Measurements from ENCODE around the gene TPM4. TPM values are rescaled to one million over a fixed set of nuclear protein-coding genes. Genes with fewer than 3 reads are reported as not detected.
"Not testable (repeated sequence)": the region's sequence is repeated elsewhere in the genome, so short reads cannot be mapped to it uniquely, and the experiment has no call there.

Gene TPM4
- total RNA-seq, 2 donors from 2014 or later: 427 to 456 TPM

DNA sequence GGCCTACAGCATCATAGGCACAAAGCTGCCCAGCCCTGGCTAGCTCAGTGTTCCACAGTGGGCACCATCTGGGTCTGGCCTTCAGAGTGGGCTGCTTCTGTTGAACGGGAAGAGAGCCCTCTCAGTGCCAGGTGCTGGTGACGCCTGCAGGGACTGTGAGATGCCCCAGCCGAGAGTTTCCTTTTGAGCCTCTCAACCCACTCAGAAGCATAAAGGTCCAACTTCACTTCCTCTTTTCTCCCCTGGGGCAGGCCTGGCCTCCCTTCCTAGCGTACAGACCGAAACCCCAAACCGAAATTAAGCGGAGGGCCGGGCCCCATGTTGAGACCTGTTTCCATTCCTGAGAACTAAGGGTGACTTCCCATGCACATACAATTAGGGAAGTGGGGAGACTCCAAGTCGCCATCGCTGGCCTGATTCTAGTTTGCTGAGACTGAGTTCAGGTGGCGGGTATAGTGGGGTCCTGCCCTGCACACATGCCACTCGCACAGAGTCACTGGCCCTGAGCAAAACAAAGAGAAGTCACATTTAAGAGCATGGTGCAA, 42.3 kb downstream of the TPM4 start:
- Mint-ChIP-seq H3K27me3 (ENCODE audit: low read depth) (no peaks in the 10 kb centered on the region), H3K4me3 (peak overlapping the region; percentile 63 to 88), H3K4me1 (ENCODE audit: low read depth) (peaks cover 71% of the 10 kb centered on the region), H3K36me3 (ENCODE audit: insufficient read depth in 2 of 2) (peaks cover 8 to 26% of the 10 kb centered on the region in 2 donors), H3K27ac (peak overlapping the region; percentile 96), H3K9me3 (no peaks in the 10 kb centered on the region)
- peak; percentile 65 to 68 for DNase-seq
- peak; percentile 81 to 82 for ATAC-seq (replicated peaks in 1 of 2)

DNA sequence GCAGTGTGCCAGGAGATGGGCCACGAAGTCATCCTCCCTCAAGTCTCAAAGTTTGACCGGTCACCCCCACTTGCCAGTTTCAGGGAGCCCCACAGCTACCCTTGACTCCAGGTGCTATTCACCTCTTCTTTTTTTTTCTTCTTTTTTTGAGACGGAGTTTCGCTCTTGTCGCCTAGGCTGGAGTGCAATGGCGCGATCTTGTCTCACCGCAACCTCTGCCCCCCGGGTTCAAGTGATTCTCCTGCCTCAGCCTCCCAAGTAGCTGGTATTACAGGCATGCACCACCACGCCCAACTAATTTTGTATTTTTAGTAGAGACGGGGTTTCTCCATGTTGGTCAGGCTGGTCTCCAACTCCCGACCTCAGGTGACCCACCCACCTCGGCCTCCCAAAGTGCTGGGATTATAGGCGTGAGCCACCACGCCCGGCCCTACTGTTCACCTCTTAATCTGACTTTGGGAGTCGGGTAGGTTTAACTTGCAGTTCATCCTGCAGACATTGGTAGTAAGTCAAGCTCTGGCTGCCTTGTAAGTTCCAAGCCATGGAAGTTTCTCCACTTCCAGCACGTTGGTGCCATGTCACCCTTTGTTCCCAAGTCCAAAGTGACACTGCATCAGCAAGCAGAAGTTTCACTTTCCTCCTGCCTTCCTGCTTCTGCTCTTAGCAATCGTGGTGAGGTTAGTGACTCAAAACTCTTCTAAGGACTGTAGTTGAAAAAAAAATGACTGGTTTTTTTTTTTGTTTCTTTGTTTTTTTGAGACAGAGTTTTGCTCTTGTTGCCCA, 43.0 kb downstream of the TPM4 start:
- ATAC-seq (replicated peaks in 1 of 2) (peak; percentile 73 to 80), DNase-seq (peak; percentile 65 to 67)
- peak overlapping the region; percentile 63 to 88 for H3K4me3 Mint-ChIP-seq
- H3K36me3 Mint-ChIP-seq (ENCODE audit: insufficient read depth in 2 of 2): peaks cover 10 to 28% of the 10 kb centered on the region in 2 donors
- H3K27ac Mint-ChIP-seq: peak overlapping the region; percentile 96
- peaks cover 65% of the 10 kb centered on the region for H3K4me1 Mint-ChIP-seq (ENCODE audit: low read depth)
- H3K27me3 Mint-ChIP-seq (ENCODE audit: low read depth); H3K9me3 Mint-ChIP-seq: not testable (repeated sequence)

DNA sequence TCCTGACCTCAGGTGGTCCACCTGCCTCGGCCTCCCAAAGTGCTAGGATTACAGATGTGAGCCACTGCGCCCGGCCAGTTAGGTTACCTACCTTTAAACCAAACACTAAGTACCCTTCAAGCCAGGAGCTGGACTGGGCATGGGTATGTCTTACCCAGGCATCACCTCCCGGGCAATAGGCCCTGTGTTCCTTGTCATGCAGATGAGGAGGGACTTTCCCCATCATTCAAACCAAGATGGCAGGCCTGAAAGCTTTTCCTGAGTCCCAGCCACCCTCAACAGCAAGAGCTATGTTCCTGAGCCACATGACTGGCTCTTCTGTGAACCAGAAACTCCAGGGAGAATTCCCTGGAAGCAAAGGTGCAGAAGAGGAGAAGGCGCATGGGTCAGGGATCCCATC, 44.8 kb downstream of the TPM4 start:
- Mint-ChIP-seq H3K9me3 (no peaks in the 10 kb centered on the region), H3K27ac (no peak overlapping the region), H3K36me3 (ENCODE audit: insufficient read depth in 2 of 2) (peaks cover 10 to 29% of the 10 kb centered on the region in 2 donors), H3K4me3 (no peak overlapping the region), H3K27me3 (ENCODE audit: low read depth) (no peaks in the 10 kb centered on the region), H3K4me1 (ENCODE audit: low read depth) (peaks cover 48% of the 10 kb centered on the region)
- ATAC-seq (replicated peaks in 1 of 2) (no peak), DNase-seq (no peak)

DNA sequence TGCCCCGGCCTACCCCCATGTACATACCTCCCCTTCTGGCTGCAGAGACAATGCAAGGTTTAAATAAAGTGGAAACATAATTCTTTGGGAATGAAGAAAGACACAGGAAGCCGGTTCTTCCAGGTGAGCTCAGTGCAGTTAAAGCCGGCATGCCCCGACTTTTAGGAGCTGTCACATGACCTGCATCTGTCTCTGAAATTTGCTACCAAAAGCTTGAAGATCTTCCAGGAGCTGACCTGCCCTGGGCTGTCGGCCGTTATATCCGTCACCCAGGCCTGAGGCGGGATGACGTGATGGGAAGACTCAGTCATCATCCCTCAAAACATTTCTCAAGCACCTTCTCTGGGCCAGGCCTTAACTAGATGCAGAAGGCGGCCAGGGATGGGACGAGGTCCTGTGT, 45.7 kb downstream of the TPM4 start:
- Mint-ChIP-seq H3K27me3 (ENCODE audit: low read depth) (no peaks in the 10 kb centered on the region), H3K36me3 (ENCODE audit: insufficient read depth in 2 of 2) (peaks cover 10 to 29% of the 10 kb centered on the region in 2 donors), H3K4me3 (no peak overlapping the region), H3K27ac (no peak overlapping the region), H3K9me3 (no peaks in the 10 kb centered on the region), H3K4me1 (ENCODE audit: low read depth) (peaks cover 39% of the 10 kb centered on the region)
- ATAC-seq (replicated peaks in 1 of 2) (no peak), DNase-seq (no peak)

DNA sequence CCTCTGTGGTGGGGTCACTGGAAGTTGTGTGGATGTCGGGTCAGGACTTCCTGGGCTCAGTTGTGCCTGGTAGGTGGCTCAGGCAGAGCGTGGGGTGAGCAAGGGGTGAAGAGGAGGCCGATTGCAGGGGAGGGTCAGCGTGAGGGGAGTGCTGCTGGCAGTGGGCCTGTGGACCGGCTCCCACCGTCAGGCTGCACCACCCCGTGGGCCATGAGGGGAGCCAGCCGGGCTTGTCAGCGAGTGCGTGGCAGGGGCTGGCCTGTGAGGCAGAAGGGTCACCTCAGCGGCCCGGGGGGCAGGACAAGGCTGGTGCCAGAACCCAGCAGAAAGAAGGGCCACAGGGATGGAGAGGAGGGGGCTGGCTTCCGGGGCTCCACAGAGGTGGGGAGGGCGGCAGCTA, 48.7 kb downstream of the TPM4 start:
- Mint-ChIP-seq H3K4me3 (no peak overlapping the region), H3K9me3 (no peaks in the 10 kb centered on the region), H3K36me3 (ENCODE audit: insufficient read depth in 2 of 2) (peaks cover 7 to 21% of the 10 kb centered on the region in 2 donors), H3K4me1 (ENCODE audit: low read depth) (peaks cover 10% of the 10 kb centered on the region), H3K27ac (no peak overlapping the region), H3K27me3 (ENCODE audit: low read depth) (no peaks in the 10 kb centered on the region)
- no peak for ATAC-seq (replicated peaks in 1 of 2)
- DNase-seq: no peak

DNA sequence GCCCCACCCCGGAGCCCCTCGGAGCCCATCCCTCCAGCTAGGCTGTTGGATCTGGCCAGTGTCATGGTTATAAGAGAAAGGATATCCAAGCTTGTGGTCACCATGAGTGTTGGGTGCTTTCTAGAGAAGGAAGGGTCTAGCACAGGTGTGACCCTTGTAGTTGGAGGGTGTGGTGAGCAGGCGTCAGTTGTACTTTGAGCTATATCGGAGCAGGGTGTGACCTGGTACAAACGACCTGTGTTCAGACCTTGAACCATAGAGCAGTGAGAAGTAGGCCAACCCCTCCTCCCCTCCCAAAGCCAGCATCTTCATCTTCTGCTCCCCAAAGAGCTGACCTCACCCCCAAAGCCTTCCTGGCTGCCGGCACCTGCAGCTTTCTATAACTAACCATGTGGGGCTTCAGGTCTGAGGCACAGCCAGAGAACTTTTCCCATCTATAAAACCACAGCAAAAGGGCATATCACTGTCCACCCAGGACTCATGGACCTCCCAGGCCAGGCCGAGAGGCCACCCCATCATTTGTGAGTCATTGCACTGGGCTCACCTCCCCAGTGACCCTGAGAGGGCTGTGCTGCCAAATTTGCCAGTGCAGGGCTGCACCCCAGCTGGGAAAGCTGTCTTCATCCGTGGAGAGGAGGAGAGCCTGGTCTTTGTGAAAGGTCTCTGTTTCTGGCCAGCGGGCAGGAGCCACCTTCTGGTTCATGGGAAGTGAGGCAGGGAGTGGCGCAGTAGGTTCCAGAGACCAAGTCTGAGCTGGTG, 49.6 kb downstream of the TPM4 start:
- no peaks in the 10 kb centered on the region for H3K4me1 Mint-ChIP-seq (ENCODE audit: low read depth)
- no peaks in the 10 kb centered on the region for H3K27me3 Mint-ChIP-seq (ENCODE audit: low read depth)
- H3K27ac Mint-ChIP-seq: peak overlapping the region; percentile 46

GRCh38 chr19:16127080-16127479, 50.8 kb downstream of the TPM4 start:
- no peak overlapping the region for H3K4me3 Mint-ChIP-seq
- H3K27me3 Mint-ChIP-seq (ENCODE audit: low read depth): no peaks in the 10 kb centered on the region
- no peaks in the 10 kb centered on the region for H3K4me1 Mint-ChIP-seq (ENCODE audit: low read depth)
- DNase-seq (no peak), ATAC-seq (replicated peaks in 1 of 2) (no peak)
- peaks cover 20 to 34% of the 10 kb centered on the region in 2 donors for H3K36me3 Mint-ChIP-seq (ENCODE audit: insufficient read depth in 2 of 2)
- H3K27ac Mint-ChIP-seq: no peak overlapping the region
- H3K9me3 Mint-ChIP-seq: peaks cover 8 to 9% of the 10 kb centered on the region in 2 donors

More for the DNA sequence above, 49.6 kb downstream of the TPM4 start:
- Mint-ChIP-seq H3K4me3 (no peak overlapping the region), H3K9me3 (no peaks in the 10 kb centered on the region), H3K36me3 (ENCODE audit: insufficient read depth in 2 of 2) (peaks cover 10 to 28% of the 10 kb centered on the region in 2 donors)
- ATAC-seq (replicated peaks in 1 of 2) (no peak), DNase-seq (no peak)

DNA sequence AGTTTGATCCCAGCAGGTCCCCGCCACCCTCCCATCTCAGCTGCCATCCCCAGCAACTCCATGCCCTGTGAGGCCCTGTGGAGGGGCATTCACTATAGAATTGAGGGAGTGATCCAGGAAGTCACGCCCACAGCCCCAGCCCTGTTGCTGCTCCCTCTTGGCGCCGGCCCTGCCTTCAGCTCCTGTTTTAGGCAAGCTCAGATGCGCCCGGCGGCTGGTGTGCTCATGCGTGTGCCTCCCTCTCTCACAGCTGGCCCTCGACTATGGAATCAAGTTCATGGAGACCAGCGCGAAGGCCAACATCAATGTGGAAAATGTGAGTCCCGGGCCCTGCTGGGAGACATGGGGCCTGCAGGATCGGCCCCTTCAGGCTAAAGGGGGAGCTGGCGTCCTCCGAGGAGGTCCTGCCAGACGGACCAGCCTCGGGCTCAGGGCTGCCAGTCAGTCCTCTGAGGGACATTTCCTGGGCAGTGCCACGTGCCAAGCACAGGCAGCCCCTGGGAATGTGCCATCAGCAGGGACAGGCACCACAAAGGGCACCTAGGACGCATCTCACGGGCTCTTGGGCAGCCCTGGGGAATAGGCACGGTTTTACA, 51.6 kb downstream of the TPM4 start:
- Mint-ChIP-seq H3K4me3 (no peak overlapping the region), H3K27me3 (ENCODE audit: low read depth) (no peaks in the 10 kb centered on the region), H3K27ac (no peak overlapping the region), H3K4me1 (ENCODE audit: low read depth) (no peaks in the 10 kb centered on the region), H3K9me3 (peaks cover 8 to 9% of the 10 kb centered on the region in 2 donors), H3K36me3 (ENCODE audit: insufficient read depth in 2 of 2) (peaks cover 21 to 40% of the 10 kb centered on the region in 2 donors)
- DNase-seq: no peak
- ATAC-seq (replicated peaks in 1 of 2): no peak

DNA sequence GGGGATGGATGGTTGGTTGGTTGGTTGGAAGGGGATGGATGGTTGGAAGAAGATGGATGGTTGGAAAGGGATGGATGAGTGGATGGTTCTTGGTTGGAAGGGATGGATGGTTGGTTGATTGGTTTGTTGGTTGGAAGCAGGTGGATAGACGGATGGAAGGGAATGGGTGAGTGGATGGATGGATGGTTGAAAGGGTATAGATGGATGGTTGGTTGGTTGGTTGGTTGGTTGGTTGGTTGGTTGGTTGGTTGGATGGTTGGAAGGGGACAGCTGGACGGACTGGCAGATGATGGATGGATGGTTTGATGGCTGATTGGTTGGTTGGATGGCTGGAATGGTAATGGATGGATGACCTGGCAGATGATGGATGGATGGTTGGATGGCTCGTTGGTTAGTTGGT, 55.4 kb downstream of the TPM4 start:
- H3K36me3 Mint-ChIP-seq (ENCODE audit: insufficient read depth in 2 of 2): peaks cover 24 to 46% of the 10 kb centered on the region in 2 donors
- ATAC-seq (replicated peaks in 1 of 2): no peak
- H3K9me3 Mint-ChIP-seq: peaks cover 8 to 9% of the 10 kb centered on the region in 2 donors
- no peak overlapping the region for H3K27ac Mint-ChIP-seq
- H3K4me3 Mint-ChIP-seq: no peak overlapping the region
- no peaks in the 10 kb centered on the region for H3K27me3 Mint-ChIP-seq (ENCODE audit: low read depth)
- no peaks in the 10 kb centered on the region for H3K4me1 Mint-ChIP-seq (ENCODE audit: low read depth)
- no peak for DNase-seq

DNA sequence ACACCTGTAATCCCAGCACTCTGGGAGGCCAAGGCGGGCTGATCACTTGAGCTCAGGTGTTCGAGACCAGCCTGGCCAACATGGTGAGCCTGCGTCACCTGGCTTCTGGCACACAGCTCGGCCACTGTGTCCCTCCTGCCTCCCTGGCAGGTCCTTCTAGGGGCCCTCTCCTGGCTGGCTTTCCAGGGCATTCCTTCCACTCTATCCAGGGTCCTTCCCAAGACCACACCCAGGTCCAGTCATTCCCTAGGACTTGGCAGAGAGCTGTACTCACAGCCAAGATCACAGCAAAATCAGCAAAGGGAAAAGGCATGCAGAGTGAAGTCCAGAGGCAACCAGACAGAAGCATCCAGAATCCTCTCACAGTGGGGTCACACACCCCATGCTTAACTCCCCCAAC, 57.5 kb downstream of the TPM4 start:
- Mint-ChIP-seq H3K36me3 (ENCODE audit: insufficient read depth in 2 of 2) (peaks cover 22 to 41% of the 10 kb centered on the region in 2 donors), H3K4me3 (no peak overlapping the region), H3K27me3 (ENCODE audit: low read depth) (no peaks in the 10 kb centered on the region), H3K27ac (no peak overlapping the region), H3K4me1 (ENCODE audit: low read depth) (no peaks in the 10 kb centered on the region), H3K9me3 (peaks cover 8 to 9% of the 10 kb centered on the region in 2 donors)
- ATAC-seq (replicated peaks in 1 of 2) (no peak), DNase-seq (no peak)

DNA sequence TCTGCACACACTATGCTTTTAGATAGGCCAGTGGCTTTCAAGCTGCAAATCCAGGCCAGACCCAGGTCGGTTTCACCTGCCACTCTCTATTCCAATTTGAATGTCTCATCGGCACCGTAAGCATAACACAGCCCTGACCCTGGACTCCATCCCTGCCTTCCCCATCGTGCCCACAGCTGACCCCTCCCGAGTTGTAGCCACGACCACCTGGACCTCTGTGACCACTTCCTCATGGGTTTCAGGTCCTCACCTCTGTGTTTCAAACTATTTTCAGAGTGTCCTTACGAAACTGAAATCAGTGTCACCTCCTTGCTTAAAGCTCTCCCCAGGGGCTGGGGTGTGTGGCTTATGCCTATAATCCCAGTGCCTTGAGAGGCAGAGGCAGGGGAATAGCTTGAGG, 58.2 kb downstream of the TPM4 start:
- no peaks in the 10 kb centered on the region for H3K27me3 Mint-ChIP-seq (ENCODE audit: low read depth)
- peaks cover 8 to 9% of the 10 kb centered on the region in 2 donors for H3K9me3 Mint-ChIP-seq
- no peaks in the 10 kb centered on the region for H3K4me1 Mint-ChIP-seq (ENCODE audit: low read depth)
- H3K36me3 Mint-ChIP-seq (ENCODE audit: insufficient read depth in 2 of 2): peaks cover 20 to 37% of the 10 kb centered on the region in 2 donors
- ATAC-seq (replicated peaks in 1 of 2): no peak
- H3K4me3 Mint-ChIP-seq: no peak overlapping the region
- DNase-seq: no peak
- H3K27ac Mint-ChIP-seq: no peak overlapping the region

DNA sequence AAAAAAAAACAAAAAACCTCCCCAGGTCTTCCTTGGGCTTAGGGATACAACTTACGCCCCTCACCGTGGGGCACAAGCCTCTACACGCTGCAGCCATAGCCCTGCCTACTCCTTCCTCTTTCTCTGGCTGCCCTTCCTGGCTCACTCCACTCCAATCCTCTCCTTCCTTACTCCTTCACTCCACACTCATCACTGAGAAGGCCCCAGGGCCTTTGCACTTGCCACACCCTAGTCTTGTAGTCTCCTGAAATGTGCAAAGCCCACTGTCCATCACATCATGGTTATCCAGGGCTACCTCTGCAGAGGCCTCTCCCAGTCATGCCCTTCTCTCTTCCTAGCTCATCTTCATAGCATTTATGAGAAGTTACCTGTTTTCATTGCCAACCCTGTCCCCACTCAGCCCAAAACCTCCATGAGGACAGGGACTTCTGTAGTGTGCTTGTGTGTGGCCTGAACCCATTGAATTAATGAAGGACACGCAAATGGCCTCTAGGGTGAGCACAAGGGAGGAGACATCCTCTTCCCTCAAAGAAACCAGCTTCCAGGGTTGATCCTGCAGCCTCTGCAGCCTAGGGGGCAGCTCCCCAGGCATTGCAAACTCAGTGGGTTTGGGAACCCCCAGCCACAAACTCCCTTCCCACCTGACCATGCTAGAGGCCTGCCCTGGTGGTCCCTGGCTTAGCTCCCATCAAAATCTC, 59.3 kb downstream of the TPM4 start:
- H3K9me3 Mint-ChIP-seq: peaks cover 8 to 9% of the 10 kb centered on the region in 2 donors
- peaks cover 16 to 30% of the 10 kb centered on the region in 2 donors for H3K36me3 Mint-ChIP-seq (ENCODE audit: insufficient read depth in 2 of 2)
- no peak for DNase-seq
- no peak for ATAC-seq (replicated peaks in 1 of 2)
- peaks cover 2% of the 10 kb centered on the region for H3K4me1 Mint-ChIP-seq (ENCODE audit: low read depth)
- no peak overlapping the region for H3K4me3 Mint-ChIP-seq
- no peak overlapping the region for H3K27ac Mint-ChIP-seq
- H3K27me3 Mint-ChIP-seq (ENCODE audit: low read depth): no peaks in the 10 kb centered on the region

Measured in activated T-cell treated with anti-CD3 and anti-CD28 coated beads, Interleukin-2, amount 50 U/mL, for 72 hours (primary cell).